ENCODE data around the gene TLR2. TPM values are rescaled to one million over a fixed set of nuclear protein-coding genes. Genes with fewer than 3 reads are reported as not detected.

Gene TLR2
- total RNA-seq, 1 experiment from 2014 or later = 1.7 TPM

GRCh38 chr4:153755186-153755585 lies 71.1 kb downstream of the TLR2 start:
- no peak for DNase-seq (ENCODE audit: low spot score)
- ChIA-PET POLR2A (no interaction called here), CTCF (no interaction called here)
- Mint-ChIP-seq H3K4me1 (peaks cover 23% of the 10 kb centered on the region), H3K27ac (no peak overlapping the region), H3K36me3 (peaks cover 8% of the 10 kb centered on the region), H3K4me3 (no peak overlapping the region), H3K27me3 (ENCODE audit: low read depth) (peaks cover 7% of the 10 kb centered on the region), H3K9me3 (peaks cover 13% of the 10 kb centered on the region)
- TF ChIP-seq E2F1 (CRISPR knock-in tag; IDR thresholded peaks at IDR 0.05) (no peak), ZNF121 (CRISPR knock-in tag; IDR thresholded peaks at IDR 0.05) (no peak), GABPB1 (CRISPR knock-in tag; IDR thresholded peaks at IDR 0.05) (no peak), ZNF232 (CRISPR knock-in tag; IDR thresholded peaks at IDR 0.05) (no peak), USF1 (CRISPR knock-in tag; IDR thresholded peaks at IDR 0.05) (no peak), MLX (CRISPR knock-in tag; IDR thresholded peaks at IDR 0.05) (no peak), TEAD1 (CRISPR knock-in tag; IDR thresholded peaks at IDR 0.05) (no peak), RELA (CRISPR knock-in tag; IDR thresholded peaks at IDR 0.05; ENCODE audit: borderline replicate concordance) (no peak), MYBL2 (CRISPR knock-in tag; IDR thresholded peaks at IDR 0.05) (no peak), CREB1 (CRISPR knock-in tag; IDR thresholded peaks at IDR 0.05) (no peak)
- ATAC-seq = no peak

Other genes starting within 250 kb of the TLR2 start
- gene TMEM131L, start 217.9 kb upstream of the TLR2 start, total RNA-seq (2021) = 18.1 to 26.7 TPM (median 19.2 TPM) in 3 replicates
- 5.2 to 5.7 TPM (median 5.4 TPM) in 3 replicates for gene RNF175, start 75.7 kb downstream of the TLR2 start, total RNA-seq (2021)
- 417 to 505 TPM (median 497 TPM) in 3 replicates for gene SFRP2, start 104.8 kb downstream of the TLR2 start, total RNA-seq (2021)

Measured in WTC11 (cell line).